Activated CD8-positive, alpha-beta memory T cell treated with anti-CD3 and anti-CD28 coated beads for 48 hours (primary cell): Measurements from ENCODE around the gene MACROD1.

Source experiments
- DNase-seq, 3 experiments: peaks; one replicate each; pipeline ENCODE4 v3.0.0-alpha.2; 2020; ENCODE audit warnings: low read depth in 2 of 3, low spot score in 2 of 3

The MACROD1 gene

DNA sequence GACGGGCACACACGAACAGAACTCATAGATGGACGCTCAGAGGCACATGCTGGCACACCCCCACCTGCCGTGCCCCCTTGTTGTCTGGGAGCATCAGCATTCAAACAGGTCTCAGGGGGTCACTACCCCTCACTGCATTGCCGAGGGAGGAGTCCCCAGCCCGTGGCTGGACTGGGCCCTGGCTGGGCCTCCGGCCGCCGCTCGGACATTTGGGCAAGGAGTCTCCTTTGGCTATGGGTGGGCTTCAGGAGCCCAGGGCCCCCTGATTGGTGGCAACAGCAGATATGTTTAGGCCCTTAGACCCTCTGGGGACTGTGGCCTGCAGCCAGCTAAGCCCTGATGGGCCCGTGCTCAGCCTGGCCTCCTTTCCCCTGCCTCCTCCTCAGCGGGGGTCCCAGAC lies 88.3 kb downstream of the MACROD1 start:
- DNase-seq, result no peak

DNA sequence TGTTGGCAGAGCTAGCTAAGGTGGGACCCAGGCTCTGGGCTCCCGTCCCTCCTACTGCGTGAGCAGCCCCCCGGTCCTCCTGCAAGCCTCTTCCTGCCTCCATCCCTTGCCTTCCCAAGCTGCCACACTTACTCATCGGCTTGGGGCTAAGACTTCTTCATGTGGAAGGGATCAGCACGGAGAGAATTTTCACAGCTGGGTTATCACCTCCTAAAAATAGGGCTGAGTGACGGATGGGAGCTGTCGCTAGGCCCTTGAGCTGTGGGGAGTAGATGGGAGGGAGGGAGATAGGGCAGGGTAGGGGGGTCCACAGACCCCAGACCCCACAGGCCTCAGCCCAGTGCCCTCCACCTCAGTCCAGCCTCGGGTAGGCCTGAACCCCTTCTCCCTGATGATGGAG lies 89.2 kb downstream of the MACROD1 start:
- no peak for DNase-seq

- DNase-seq, result no peak
Measured at GRCh38 chr11:64074239-64074638, 91.7 kb downstream of the MACROD1 start.

DNA sequence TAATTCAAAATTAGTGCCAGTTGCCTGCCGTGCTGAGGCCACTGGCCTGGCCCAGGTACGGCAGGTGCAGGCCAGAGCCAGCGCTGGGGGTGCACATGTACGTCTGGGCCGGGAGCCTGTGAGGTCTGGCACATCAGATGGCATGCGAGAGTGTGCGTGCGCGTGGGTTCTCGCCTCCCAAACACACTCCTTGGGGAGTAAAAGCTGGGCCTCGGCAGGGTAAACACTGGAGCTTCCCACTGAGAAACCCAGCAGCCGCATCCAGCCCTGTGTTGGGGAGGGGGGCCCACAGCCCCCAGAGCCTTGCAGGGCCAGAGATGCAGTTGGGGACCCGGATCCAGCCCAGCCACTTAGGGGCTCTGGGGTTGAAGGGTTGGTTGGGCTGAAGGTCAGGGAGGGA lies 92.4 kb downstream of the MACROD1 start:
- no peak for DNase-seq

DNA sequence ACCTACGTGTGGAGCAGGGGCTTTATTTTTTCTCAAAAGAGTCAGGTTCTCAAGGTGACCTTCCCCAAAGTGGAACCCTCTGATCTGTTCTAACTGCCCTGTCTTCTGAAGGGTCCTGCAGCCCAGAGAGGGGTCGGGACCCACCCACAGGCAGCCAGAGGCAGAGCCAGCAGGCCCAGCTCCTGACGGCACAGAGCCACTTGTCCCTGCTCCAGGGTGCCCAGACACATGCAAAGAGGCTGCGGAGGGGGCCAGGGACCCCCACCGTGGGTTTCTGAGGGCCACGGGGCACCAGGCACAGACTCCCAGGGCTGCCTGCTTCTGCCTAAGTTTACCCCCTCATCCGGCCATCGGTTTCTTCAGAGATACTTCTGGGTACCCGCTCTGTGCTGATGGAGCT lies 93.0 kb downstream of the MACROD1 start:
- DNase-seq, result no peak

- no peak for DNase-seq
Measured at GRCh38 chr11:64072403-64072802, 93.5 kb downstream of the MACROD1 start.

GRCh38 chr11:64071849-64072248 lies 94.1 kb downstream of the MACROD1 start:
- no peak for DNase-seq

- DNase-seq, result no peak
Measured at GRCh38 chr11:64070314-64070681, 95.6 kb downstream of the MACROD1 start.

- DNase-seq, result no peak
Measured at GRCh38 chr11:64069401-64070313, 96.3 kb downstream of the MACROD1 start.

GRCh38 chr11:64068705-64069400 lies 97.1 kb downstream of the MACROD1 start:
- no peak for DNase-seq

- no peak for DNase-seq
Measured at GRCh38 chr11:64067230-64067993, 98.5 kb downstream of the MACROD1 start.

- DNase-seq, result no peak
Measured at GRCh38 chr11:64065712-64066111, 100.2 kb downstream of the MACROD1 start.

DNA sequence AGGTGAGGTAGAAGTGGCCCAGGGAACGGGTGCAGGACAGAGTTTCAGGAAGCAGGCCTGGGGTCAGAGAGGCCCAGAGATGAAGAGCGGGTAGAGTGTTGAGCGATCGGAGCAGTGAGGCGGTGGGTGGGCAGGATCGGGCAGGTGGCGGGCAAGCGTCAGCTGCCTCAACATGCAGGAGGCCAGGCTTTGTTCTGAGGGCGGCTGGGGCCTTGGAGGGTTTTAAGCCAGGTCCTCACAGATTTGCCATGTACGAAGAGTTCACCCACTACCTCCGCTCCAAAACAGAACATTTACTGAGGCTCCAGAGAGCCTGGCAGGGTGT lies 100.8 kb downstream of the MACROD1 start:
- DNase-seq, result no peak

GRCh38 chr11:64064374-64065140 lies 101.4 kb downstream of the MACROD1 start:
- DNase-seq, result no peak

DNA sequence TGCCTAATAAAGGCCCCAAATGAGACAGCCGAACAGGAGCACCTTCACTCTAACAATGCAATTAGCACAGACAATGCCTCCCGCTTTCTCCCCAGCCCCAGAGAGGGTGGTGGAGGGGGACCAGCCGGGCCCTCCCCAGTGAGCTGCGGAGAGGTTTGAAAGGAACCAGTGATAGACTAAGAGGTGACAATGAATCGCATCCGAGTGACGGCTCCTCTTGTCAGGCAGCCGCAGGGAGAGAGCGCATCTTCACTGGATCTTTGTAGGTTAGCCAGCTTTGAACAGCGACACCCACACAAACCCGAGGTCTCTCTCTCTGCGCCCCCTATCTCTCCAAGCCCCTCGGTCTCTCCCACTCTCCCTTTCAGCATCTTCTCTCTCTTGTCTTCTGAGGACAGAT lies 102.1 kb downstream of the MACROD1 start:
- DNase-seq, result no peak

- no peak for DNase-seq
Measured at GRCh38 chr11:64062185-64063039, 103.5 kb downstream of the MACROD1 start.

- DNase-seq, result peak; percentile 15 to 25 (median 22)
Measured at GRCh38 chr11:64060861-64061444, 105.0 kb downstream of the MACROD1 start.

DNA sequence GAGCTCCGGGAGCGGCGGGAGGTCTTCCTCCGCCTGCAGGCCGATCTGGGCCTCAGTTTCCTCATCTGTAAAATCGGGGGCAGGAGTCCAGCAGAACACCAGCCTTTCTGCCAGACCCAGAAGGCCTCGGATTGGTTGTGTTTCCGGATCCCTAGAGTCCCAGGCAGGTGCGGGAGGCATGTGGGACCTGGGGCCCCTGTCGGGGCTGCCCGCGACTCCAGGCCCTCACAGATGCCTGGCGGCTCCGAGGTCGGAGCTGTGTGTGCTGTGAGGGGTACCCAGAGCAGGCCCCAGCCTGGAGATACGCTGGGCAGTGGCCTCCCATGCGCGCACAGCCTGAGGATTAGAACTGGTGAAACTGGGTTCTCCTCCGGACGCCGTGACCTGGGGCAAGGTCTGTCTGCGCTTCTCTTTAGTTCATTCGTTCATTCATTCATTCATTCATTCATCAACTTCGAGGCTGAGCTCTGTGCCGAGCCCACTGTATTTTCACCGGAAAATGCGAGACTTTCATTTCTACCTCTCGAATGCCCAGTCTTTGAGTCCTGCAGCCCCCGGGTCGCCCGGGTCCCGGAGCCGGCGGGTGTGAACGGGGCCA lies 105.6 kb downstream of the MACROD1 start:
- DNase-seq, result no peak

GRCh38 chr11:64059339-64060140 lies 106.4 kb downstream of the MACROD1 start:
- no peak for DNase-seq
